CD4-positive, alpha-beta T cell (primary cell): ENCODE results near the gene SLC39A10. TPM values are rescaled to one million over a fixed set of nuclear protein-coding genes. Genes with fewer than 3 reads are reported as not detected.

Experiments used
- ATAC-seq: fragments of 200-7000 bp; cut with Tn5 transposase; one replicate; pipeline ENCODE4 v1.10.0; 2022; ENCODE audit warnings: mild to moderate bottlenecking; ENCODE audit not compliant: poor library complexity
- CTCF ChIA-PET: fragments of 350-600 bp; sonication (Branson Sonifier 250); formaldehyde crosslinking; loops from one replicate; lab custom pipeline; 2021; ENCODE audit warnings: antibody characterized with exemption, inconsistent platforms; lab: Charles Lee
- POLR2A ChIA-PET: fragments of 350-600 bp; sonication (Branson Sonifier 250); formaldehyde crosslinking; loops from one replicate; lab custom pipeline; 2021; ENCODE audit warnings: antibody characterized with exemption, inconsistent platforms; lab: Charles Lee
- DNase-seq, 14 experiments: peaks; one replicate each; pipeline ENCODE4 v3.0.0-alpha.2; 2013 to 2020; ENCODE audit warnings: mixed read lengths in 2 of 14
- H3K27ac ChIP-seq, 2 donors: one replicate each; pipeline versions ENCODE4 v1.5.1 to v1.7.0; 2013; ENCODE audit warnings: low read length in 2 of 2, low read depth in 1 of 2, mild to moderate bottlenecking in 1 of 2
- H3K27me3 ChIP-seq, 2 experiments: 1 replicate in 1 of 2; 2 replicates in 1 of 2; pipeline versions ENCODE4 v1.6.1 to v1.7.0; 2013; ENCODE audit warnings: low read length in 2 of 2, control low read depth in 1 of 2, mild to moderate bottlenecking in 1 of 2, moderate library complexity in 1 of 2; ENCODE audit not compliant: insufficient read depth in 2 of 2, control insufficient read depth in 1 of 2
- H3K36me3 ChIP-seq: one replicate; pipeline ENCODE4 v1.6.1; 2013; ENCODE audit warnings: low read length, control low read depth; ENCODE audit not compliant: insufficient read depth
- H3K4me1 ChIP-seq: one replicate; pipeline ENCODE4 v1.6.1; 2013; ENCODE audit warnings: low read length, control low read depth; ENCODE audit not compliant: insufficient read depth
- H3K4me3 ChIP-seq: one replicate; pipeline ENCODE4 v1.5.1; 2013; ENCODE audit warnings: mild to moderate bottlenecking, low read length, moderate library complexity
- H3K9me3 ChIP-seq, 2 experiments: 1 replicate in 1 of 2; 2 replicates in 1 of 2; pipeline versions ENCODE4 v1.6.1 to v1.7.0; 2013; ENCODE audit warnings: low read length in 2 of 2, mild to moderate bottlenecking in 2 of 2, control low read depth in 1 of 2, moderate library complexity in 1 of 2; ENCODE audit not compliant: control insufficient read depth in 1 of 2, insufficient read depth in 1 of 2
- H3K27ac Mint-ChIP-seq: one replicate; pipeline ENCODE4 v1.8.0; 2020; ENCODE audit warnings: mixed read lengths
- H3K27me3 Mint-ChIP-seq: one replicate; pipeline ENCODE4 v1.8.0; 2021; ENCODE audit warnings: mixed read lengths
- H3K36me3 Mint-ChIP-seq: one replicate; pipeline ENCODE4 v1.8.0; 2021; ENCODE audit warnings: low read depth, mixed read lengths
- H3K4me1 Mint-ChIP-seq: one replicate; pipeline ENCODE4 v1.8.0; 2021; ENCODE audit warnings: low read depth, mixed read lengths
- H3K4me3 Mint-ChIP-seq: one replicate; pipeline ENCODE4 v1.8.0; 2020; ENCODE audit warnings: mild to moderate bottlenecking, mixed read lengths
- H3K9me3 Mint-ChIP-seq: one replicate; pipeline ENCODE4 v1.8.0; 2020; ENCODE audit warnings: mixed read lengths
- intact Hi-C, 2 experiments: fragments of 100-400 bp; cut with DNase I in 1 of 2; cut with micrococcal nuclease in 1 of 2; formaldehyde crosslinking; loops; one replicate each; pipeline versions ENCODE4 v1.15.1 to v1.9.0; 2023 to 2025; cut with DNase I, micrococcal nuclease
- total RNA-seq, 174 experiments: library from RNA in 2 of 174; stranded (reverse) in 2 of 174; gene quantifications; one replicate each; pipeline ENCODE4 v1.2.3 and lab custom pipeline; 2021 to 2026
- TF ChIP-seq, protein P1 (sequence below): fragments of 200-600 bp; IDR thresholded peaks from one replicate; pipeline ENCODE4 v1.8.0; 2022; ENCODE audit warnings: antibody characterized with exemption, mild to moderate bottlenecking

The SLC39A10 gene
- total RNA-seq, 2 experiments from 2014 or later = 38.2 to 39.4 TPM

DNA sequence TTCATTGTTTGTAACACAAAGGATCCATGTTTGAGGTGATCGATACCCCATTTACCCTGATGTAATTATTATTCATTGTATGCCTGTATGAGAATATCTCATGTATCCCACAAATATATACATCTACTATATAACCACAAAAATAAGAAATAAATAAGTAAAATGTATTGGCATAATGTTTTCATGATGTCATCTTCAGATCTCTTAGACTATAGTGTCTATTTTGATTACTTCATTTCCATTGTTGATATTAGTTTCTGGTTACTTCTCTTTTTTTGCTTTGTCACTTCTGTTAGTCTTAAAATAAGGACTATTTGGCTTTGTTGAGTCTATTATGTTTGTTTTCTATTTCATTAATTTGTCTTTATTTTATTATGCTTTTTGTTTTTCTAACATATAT is 109.7 kb downstream of the SLC39A10 start:
- Mint-ChIP-seq H3K9me3 (peaks cover 31% of the 10 kb centered on the region), H3K27me3 (no peaks in the 10 kb centered on the region), H3K4me3 (no peak overlapping the region), H3K36me3 (no peaks in the 10 kb centered on the region), H3K4me1 (no peaks in the 10 kb centered on the region), H3K27ac (no peak overlapping the region)
- H3K4me1 ChIP-seq = no peaks in the 10 kb centered on the region
- no peak overlapping the region for H3K27ac ChIP-seq
- intact Hi-C loops = no loop called here
- DNase-seq = no peak
- CTCF ChIA-PET = no interaction called here
- ATAC-seq = no peak
- POLR2A ChIA-PET = no interaction called here
- H3K4me3 ChIP-seq = no peak overlapping the region
- H3K27me3 ChIP-seq = no peaks in the 10 kb centered on the region
- no peaks in the 10 kb centered on the region for H3K36me3 ChIP-seq
- peaks cover 5 to 26% of the 10 kb centered on the region in 2 experiments for H3K9me3 ChIP-seq
- TF ChIP-seq, protein P1, sequence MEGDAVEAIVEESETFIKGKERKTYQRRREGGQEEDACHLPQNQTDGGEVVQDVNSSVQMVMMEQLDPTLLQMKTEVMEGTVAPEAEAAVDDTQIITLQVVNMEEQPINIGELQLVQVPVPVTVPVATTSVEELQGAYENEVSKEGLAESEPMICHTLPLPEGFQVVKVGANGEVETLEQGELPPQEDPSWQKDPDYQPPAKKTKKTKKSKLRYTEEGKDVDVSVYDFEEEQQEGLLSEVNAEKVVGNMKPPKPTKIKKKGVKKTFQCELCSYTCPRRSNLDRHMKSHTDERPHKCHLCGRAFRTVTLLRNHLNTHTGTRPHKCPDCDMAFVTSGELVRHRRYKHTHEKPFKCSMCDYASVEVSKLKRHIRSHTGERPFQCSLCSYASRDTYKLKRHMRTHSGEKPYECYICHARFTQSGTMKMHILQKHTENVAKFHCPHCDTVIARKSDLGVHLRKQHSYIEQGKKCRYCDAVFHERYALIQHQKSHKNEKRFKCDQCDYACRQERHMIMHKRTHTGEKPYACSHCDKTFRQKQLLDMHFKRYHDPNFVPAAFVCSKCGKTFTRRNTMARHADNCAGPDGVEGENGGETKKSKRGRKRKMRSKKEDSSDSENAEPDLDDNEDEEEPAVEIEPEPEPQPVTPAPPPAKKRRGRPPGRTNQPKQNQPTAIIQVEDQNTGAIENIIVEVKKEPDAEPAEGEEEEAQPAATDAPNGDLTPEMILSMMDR = no peak

DNA sequence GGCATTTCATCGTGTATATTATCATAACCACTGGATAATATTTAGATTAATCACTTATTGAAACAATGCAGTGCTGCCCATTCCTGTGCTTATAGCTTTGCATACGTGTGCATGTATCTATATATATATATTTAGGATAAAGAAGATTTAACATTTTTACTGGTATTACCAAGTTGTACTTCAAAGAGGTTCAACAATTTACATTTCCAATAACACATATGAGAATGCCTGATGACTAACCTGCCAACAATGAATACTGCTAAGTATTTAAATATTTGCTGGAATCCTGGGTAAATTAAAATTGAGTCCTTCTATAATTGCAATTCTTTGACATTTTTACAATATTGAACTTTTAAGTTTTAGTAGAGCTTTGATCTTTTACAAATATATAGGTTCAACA is 111.4 kb downstream of the SLC39A10 start:
- Histone ChIP-seq H3K4me3 (no peak overlapping the region), H3K4me1 (no peaks in the 10 kb centered on the region), H3K36me3 (no peaks in the 10 kb centered on the region), H3K9me3 (peaks cover 5 to 19% of the 10 kb centered on the region in 2 experiments), H3K27me3 (no peaks in the 10 kb centered on the region), H3K27ac (no peak overlapping the region)
- no peak overlapping the region for H3K27ac Mint-ChIP-seq
- intact Hi-C loops = no loop called here
- TF ChIP-seq, protein P1 = no peak
- ATAC-seq = no peak
- no peaks in the 10 kb centered on the region for H3K36me3 Mint-ChIP-seq
- POLR2A ChIA-PET = no interaction called here
- no peak for DNase-seq
- H3K9me3 Mint-ChIP-seq = peaks cover 19% of the 10 kb centered on the region
- CTCF ChIA-PET = no interaction called here
- H3K27me3 Mint-ChIP-seq = no peaks in the 10 kb centered on the region
- H3K4me3 Mint-ChIP-seq = no peak overlapping the region
- H3K4me1 Mint-ChIP-seq = no peaks in the 10 kb centered on the region

DNA sequence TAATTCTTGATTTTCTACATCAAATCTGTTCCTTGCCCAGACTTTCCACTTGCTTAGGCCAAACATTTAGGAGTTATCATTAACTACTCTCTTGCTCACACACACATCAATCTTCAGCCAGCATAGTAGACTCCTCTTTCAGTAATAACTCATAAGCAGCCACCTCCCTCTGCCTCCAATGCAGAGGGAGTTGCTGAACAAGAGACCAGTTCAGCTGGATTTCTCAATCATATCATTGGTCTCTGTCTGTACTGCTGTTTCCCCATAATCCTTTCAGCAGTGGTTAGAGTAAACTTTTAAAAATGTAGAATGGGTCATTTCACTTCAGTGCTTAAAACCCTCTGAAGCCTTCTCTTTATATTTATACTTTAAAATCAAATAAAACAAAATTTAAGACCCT is 112.9 kb downstream of the SLC39A10 start:
- Mint-ChIP-seq H3K4me1 (no peaks in the 10 kb centered on the region), H3K9me3 (peaks cover 10% of the 10 kb centered on the region)

More for the DNA sequence above, 112.9 kb downstream of the SLC39A10 start:
- no peaks in the 10 kb centered on the region for H3K27me3 ChIP-seq
- peaks cover 4 to 5% of the 10 kb centered on the region in 2 experiments for H3K9me3 ChIP-seq
- no peak overlapping the region for H3K4me3 Mint-ChIP-seq
- no peaks in the 10 kb centered on the region for H3K36me3 ChIP-seq
- H3K4me3 ChIP-seq = no peak overlapping the region
- H3K27ac ChIP-seq = no peak overlapping the region
- intact Hi-C loops = no loop called here
- no peaks in the 10 kb centered on the region for H3K36me3 Mint-ChIP-seq
- DNase-seq (no peak), ATAC-seq (no peak)
- ChIA-PET POLR2A (no interaction called here), CTCF (no interaction called here)
- no peaks in the 10 kb centered on the region for H3K27me3 Mint-ChIP-seq
- H3K27ac Mint-ChIP-seq = no peak overlapping the region
- H3K4me1 ChIP-seq = no peaks in the 10 kb centered on the region
- TF ChIP-seq, protein P1 = no peak
